Mononuclear cell (primary cell): ENCODE results near the gene REP15. TPM values are rescaled to one million over a fixed set of nuclear protein-coding genes. Genes with fewer than 3 reads are reported as not detected.

Source experiments
- H3K27me3 ChIP-seq: 2 replicates; pipeline ENCODE4 v1.6.0; 2011; ENCODE audit warnings: low read length, control low read depth; ENCODE audit not compliant: insufficient read depth
- H3K4me1 ChIP-seq: 2 replicates; pipeline ENCODE4 v1.5.1; 2011; ENCODE audit warnings: mild to moderate bottlenecking, low read length, control low read depth; ENCODE audit not compliant: insufficient read depth
- H3K4me3 ChIP-seq: 2 replicates; pipeline ENCODE4 v1.5.1; 2011; ENCODE audit warnings: mild to moderate bottlenecking, low read length, moderate library complexity
- H3K9me3 ChIP-seq: 2 replicates; pipeline ENCODE4 v1.5.1; 2011; ENCODE audit warnings: low read depth, mild to moderate bottlenecking, control low read depth, low read length
- total RNA-seq: library from RNA; depleted of rRNA; stranded (reverse); fragments of >200 nt; gene quantifications from one replicate; pipeline ENCODE4 v1.2.3, GENCODE V29; 2012

Gene REP15
- total RNA-seq, 1 donor, result not detected

GRCh38 chr12:27685274-27685673, 11.0 kb upstream of the REP15 start:
- no peaks in the 10 kb centered on the region for H3K27me3 ChIP-seq
- H3K9me3 ChIP-seq, result no peaks in the 10 kb centered on the region
- no peaks in the 10 kb centered on the region for H3K4me1 ChIP-seq
- H3K4me3 ChIP-seq, result no peak overlapping the region

GRCh38 chr12:27686147-27686546, 10.1 kb upstream of the REP15 start:
- H3K9me3 ChIP-seq, result no peaks in the 10 kb centered on the region
- H3K27me3 ChIP-seq, result no peaks in the 10 kb centered on the region
- no peaks in the 10 kb centered on the region for H3K4me1 ChIP-seq
- H3K4me3 ChIP-seq, result no peak overlapping the region

GRCh38 chr12:27688671-27689070, 7.6 kb upstream of the REP15 start:
- Histone ChIP-seq H3K27me3 (no peaks in the 10 kb centered on the region), H3K4me3 (no peak overlapping the region), H3K9me3 (no peaks in the 10 kb centered on the region), H3K4me1 (no peaks in the 10 kb centered on the region)

- no peaks in the 10 kb centered on the region for H3K4me1 ChIP-seq
- no peaks in the 10 kb centered on the region for H3K9me3 ChIP-seq
- no peaks in the 10 kb centered on the region for H3K27me3 ChIP-seq
- H3K4me3 ChIP-seq, result no peak overlapping the region
Measured at GRCh38 chr12:27689558-27690180, 6.6 kb upstream of the REP15 start.

GRCh38 chr12:27693403-27693802, 2.8 kb upstream of the REP15 start:
- H3K4me1 ChIP-seq, result no peaks in the 10 kb centered on the region
- no peaks in the 10 kb centered on the region for H3K27me3 ChIP-seq
- no peaks in the 10 kb centered on the region for H3K9me3 ChIP-seq
- no peak overlapping the region for H3K4me3 ChIP-seq

GRCh38 chr12:27695556-27696292, 523 bp upstream of the REP15 start:
- Histone ChIP-seq H3K4me3 (no peak overlapping the region), H3K27me3 (no peaks in the 10 kb centered on the region), H3K9me3 (no peaks in the 10 kb centered on the region), H3K4me1 (no peaks in the 10 kb centered on the region)

- Histone ChIP-seq H3K4me1 (no peaks in the 10 kb centered on the region), H3K4me3 (no peak overlapping the region), H3K9me3 (no peaks in the 10 kb centered on the region), H3K27me3 (no peaks in the 10 kb centered on the region)
Measured at GRCh38 chr12:27696864-27697564, 767 bp downstream of the REP15 start.

- no peaks in the 10 kb centered on the region for H3K9me3 ChIP-seq
- H3K27me3 ChIP-seq, result no peaks in the 10 kb centered on the region
- H3K4me1 ChIP-seq, result no peaks in the 10 kb centered on the region
- no peak overlapping the region for H3K4me3 ChIP-seq
Measured at GRCh38 chr12:27703720-27704452, 7.6 kb downstream of the REP15 start.

GRCh38 chr12:27705263-27705662, 9.0 kb downstream of the REP15 start:
- H3K9me3 ChIP-seq, result no peaks in the 10 kb centered on the region
- H3K4me3 ChIP-seq, result no peak overlapping the region
- peaks cover 3% of the 10 kb centered on the region for H3K4me1 ChIP-seq
- H3K27me3 ChIP-seq, result no peaks in the 10 kb centered on the region

- Histone ChIP-seq H3K4me1 (peaks cover 15% of the 10 kb centered on the region), H3K4me3 (no peak overlapping the region), H3K27me3 (no peaks in the 10 kb centered on the region), H3K9me3 (no peaks in the 10 kb centered on the region)
Measured at GRCh38 chr12:27707216-27707615, 11.0 kb downstream of the REP15 start.

GRCh38 chr12:27709212-27709931, 13.1 kb downstream of the REP15 start:
- H3K27me3 ChIP-seq, result no peaks in the 10 kb centered on the region
- H3K9me3 ChIP-seq, result no peaks in the 10 kb centered on the region
- peak overlapping the region; percentile 75 for H3K4me3 ChIP-seq
- peaks cover 29% of the 10 kb centered on the region for H3K4me1 ChIP-seq

GRCh38 chr12:27709932-27710591, 13.8 kb downstream of the REP15 start:
- peaks cover 29% of the 10 kb centered on the region for H3K4me1 ChIP-seq
- peak overlapping the region; percentile 75 for H3K4me3 ChIP-seq
- no peaks in the 10 kb centered on the region for H3K27me3 ChIP-seq

GRCh38 chr12:27710592-27711316, 14.5 kb downstream of the REP15 start, which contains the start of gene MRPS35:
Gene MRPS35, plus strand, starts transcription at chr12:27710832. Its CDS starts 12 bp downstream, at chr12:27710844.
- Histone ChIP-seq H3K27me3 (no peaks in the 10 kb centered on the region), H3K4me1 (peaks cover 29% of the 10 kb centered on the region), H3K9me3 (no peaks in the 10 kb centered on the region), H3K4me3 (peak within 1 kb of the TSS; percentile 75)

More at GRCh38 chr12:27709932-27710591, 13.8 kb downstream of the REP15 start:
- H3K9me3 ChIP-seq, result no peaks in the 10 kb centered on the region
